H54 (cell line): ENCODE data around the gene CCDC142.

ENCODE experiments used
- DNase-seq: peaks from one replicate; pipeline ENCODE4 v3.0.0; 2011; ENCODE audit warnings: low spot score, mixed read lengths; ENCODE audit not compliant: insufficient read length
- FAIRE-seq: peaks from 3 replicates; lab custom pipeline; 2011; peaks lifted over from hg19 to GRCh38; lab: Jason Lieb, UNC
- POLR2A ChIP-seq: IDR thresholded peaks from 2 replicates; pipeline ENCODE4 v1.6.1; 2011; ENCODE audit warnings: low read depth, mild to moderate bottlenecking, low read length

The CCDC142 gene

GRCh38 chr2:74524955-74525716 lies 42.3 kb upstream of the CCDC142 start:
- no peak for DNase-seq
- TF ChIP-seq POLR2A: no peak
- no peak for FAIRE-seq

- DNase-seq (no peak), FAIRE-seq (no peak)
- TF ChIP-seq POLR2A: no peak
These were observed 41.2 kb upstream of the CCDC142 start for GRCh38 chr2:74524005-74524404.

GRCh38 chr2:74522516-74522915 lies 39.7 kb upstream of the CCDC142 start:
- TF ChIP-seq POLR2A: no peak
- DNase-seq (no peak), FAIRE-seq (no peak)

- no peak for TF ChIP-seq POLR2A
- DNase-seq: no peak
- no peak for FAIRE-seq
These were observed 33.9 kb upstream of the CCDC142 start for GRCh38 chr2:74516650-74517049.

GRCh38 chr2:74515981-74516633 lies 33.3 kb upstream of the CCDC142 start:
- FAIRE-seq: no peak
- DNase-seq: no peak
- no peak for TF ChIP-seq POLR2A

- FAIRE-seq (no peak), DNase-seq (no peak)
- TF ChIP-seq POLR2A: no peak
These were observed 32.6 kb upstream of the CCDC142 start for GRCh38 chr2:74515271-74515980.

- FAIRE-seq (no peak), DNase-seq (no peak)
- TF ChIP-seq POLR2A: peak; percentile 12; the same call in 1 of the 2 replicates
These were observed 31.8 kb upstream of the CCDC142 start, which contains the start of gene TLX2 for GRCh38 chr2:74514368-74515270. TSS of gene TLX2 (plus strand) at chr2:74514450. CDS start at chr2:74514807, 357 bp downstream.

GRCh38 chr2:74513605-74514367 lies 31.0 kb upstream of the CCDC142 start:
- FAIRE-seq: no peak
- DNase-seq: no peak
- TF ChIP-seq POLR2A: no peak

GRCh38 chr2:74512744-74513604 lies 30.2 kb upstream of the CCDC142 start:
- TF ChIP-seq POLR2A: no peak
- no peak for DNase-seq

GRCh38 chr2:74511104-74511989 lies 28.5 kb upstream of the CCDC142 start:
- DNase-seq: no peak
- no peak for TF ChIP-seq POLR2A
- FAIRE-seq: no peak

More at GRCh38 chr2:74512744-74513604, 30.2 kb upstream of the CCDC142 start:
- FAIRE-seq: no peak

- DNase-seq (no peak), FAIRE-seq (no peak)
- no peak for TF ChIP-seq POLR2A
These were observed 27.5 kb upstream of the CCDC142 start for GRCh38 chr2:74510272-74510671.
